GM19395 (cell line): Measurements from ENCODE around the gene IRX3.
"Not testable (repeated sequence)": the region's sequence is repeated elsewhere in the genome, so short reads cannot be mapped to it uniquely, and the experiment has no call there.

Source experiments
- ATAC-seq: cut with Tn5 transposase; IDR thresholded peaks from one replicate; pipeline ENCODE4 v1.9.1; 2021; ENCODE audit warnings: mild to moderate bottlenecking, moderate library complexity; ENCODE audit not compliant: unreplicated experiment

Gene IRX3

GRCh38 chr16:54280751-54281150 lies 5.8 kb downstream of the IRX3 start:
- no peak for ATAC-seq

- no peak for ATAC-seq
Measured at GRCh38 chr16:54277845-54278703, 8.5 kb downstream of the IRX3 start.

- ATAC-seq: no peak
Measured at GRCh38 chr16:54275956-54276355, 10.6 kb downstream of the IRX3 start.

- no peak for ATAC-seq
Measured at GRCh38 chr16:54273566-54273965, 13.0 kb downstream of the IRX3 start.

GRCh38 chr16:54270711-54271110 lies 15.9 kb downstream of the IRX3 start:
- ATAC-seq: no peak

GRCh38 chr16:54269461-54269860 lies 17.1 kb downstream of the IRX3 start:
- ATAC-seq: no peak

- ATAC-seq: no peak
Measured at GRCh38 chr16:54268766-54269165, 17.8 kb downstream of the IRX3 start.

GRCh38 chr16:54268340-54268739 lies 18.2 kb downstream of the IRX3 start:
- ATAC-seq: no peak

GRCh38 chr16:54266363-54266955 lies 20.1 kb downstream of the IRX3 start:
- no peak for ATAC-seq

GRCh38 chr16:54265575-54266107 lies 20.9 kb downstream of the IRX3 start:
- no peak for ATAC-seq

- ATAC-seq: no peak
Measured at GRCh38 chr16:54253118-54253517, 33.5 kb downstream of the IRX3 start.

- ATAC-seq: no peak
Measured at GRCh38 chr16:54248863-54249710, 37.5 kb downstream of the IRX3 start.

- ATAC-seq: not testable (repeated sequence)
Measured at GRCh38 chr16:54247705-54248104, 38.9 kb downstream of the IRX3 start.

- no peak for ATAC-seq
Measured at GRCh38 chr16:54246454-54246821, 40.1 kb downstream of the IRX3 start.

GRCh38 chr16:54245788-54246453 lies 40.7 kb downstream of the IRX3 start:
- ATAC-seq: no peak

- ATAC-seq: no peak
Measured at GRCh38 chr16:54244061-54244886, 42.3 kb downstream of the IRX3 start.

- ATAC-seq: no peak
Measured at GRCh38 chr16:54243202-54243601, 43.4 kb downstream of the IRX3 start.

GRCh38 chr16:54242199-54242598 lies 44.4 kb downstream of the IRX3 start:
- ATAC-seq: no peak

GRCh38 chr16:54241525-54241924 lies 45.1 kb downstream of the IRX3 start:
- ATAC-seq: no peak
